GM18951 (cell line): Measurements from ENCODE around the gene STPG3.

Source experiments
- POLR2A ChIP-seq: IDR thresholded peaks from 4 replicates; pipeline ENCODE4 v1.6.1; 2011; ENCODE audit warnings: mild to moderate bottlenecking; ENCODE audit not compliant: insufficient read length, insufficient read depth; ENCODE audit errors: extremely low read depth
- in situ Hi-C: fragments of 300-500 bp; cut with MboI; formaldehyde crosslinking; loops from one replicate; pipeline ENCODE4 v1.12.0; 2022; ENCODE audit warnings: low sequenced_read_pairs, mixed read lengths, inconsistent platforms; ENCODE audit not compliant: unreplicated experiment

Gene STPG3

DNA sequence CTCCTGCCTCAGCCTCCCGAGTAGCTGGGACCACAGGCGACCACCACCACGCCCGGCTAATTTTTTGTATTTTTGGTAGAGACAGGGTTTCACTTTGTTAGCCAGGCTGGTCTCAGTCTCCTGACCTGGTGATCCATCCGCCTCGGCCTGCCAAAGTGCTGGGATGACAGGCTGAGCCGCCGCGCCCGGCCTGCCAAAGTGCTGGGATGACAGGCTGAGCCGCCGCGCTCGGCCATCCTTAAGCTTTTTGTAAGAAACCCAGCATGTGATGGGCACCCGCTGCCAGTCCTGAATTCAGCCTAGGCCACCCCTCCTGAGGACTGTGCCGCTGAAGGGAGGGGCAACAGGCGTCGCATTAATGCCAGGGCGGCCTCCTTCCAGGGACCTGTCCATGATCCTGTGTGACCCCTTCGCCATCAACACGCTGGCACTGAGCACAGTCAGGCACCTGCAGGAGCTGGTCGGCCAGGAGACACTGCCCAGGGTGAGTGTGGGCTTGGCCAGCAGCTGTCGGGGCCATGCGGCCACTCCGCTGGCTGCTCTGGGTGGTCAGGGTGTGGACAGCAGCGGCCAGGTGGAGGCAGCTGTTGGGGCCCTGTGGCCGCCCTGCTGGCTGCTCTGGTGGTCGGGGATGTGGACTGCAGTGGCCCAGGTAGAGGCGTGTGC is 14.5 kb downstream of the STPG3 start:
- in situ Hi-C loops = no loop called here
- no peak for TF ChIP-seq POLR2A

DNA sequence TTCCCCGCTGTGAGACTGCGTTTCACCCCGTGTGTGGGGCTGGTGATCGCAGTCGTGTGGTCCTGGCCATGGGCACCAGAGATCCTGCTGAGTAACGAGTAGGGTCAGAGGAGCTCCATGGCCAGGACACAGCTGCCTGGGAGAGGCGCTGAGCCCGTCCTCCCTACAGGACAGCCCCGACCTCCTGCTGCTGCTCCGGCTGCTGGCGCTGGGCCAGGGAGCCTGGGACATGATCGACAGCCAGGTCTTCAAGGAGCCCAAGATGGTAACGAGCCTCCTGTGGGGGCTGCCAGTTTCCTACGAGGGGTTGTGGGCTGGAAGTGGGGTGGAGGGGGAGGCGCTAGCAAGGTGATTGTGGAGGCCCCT is 15.1 kb downstream of the STPG3 start:
- no peak for TF ChIP-seq POLR2A
- in situ Hi-C loops = no loop called here

GRCh38 chr9:137266585-137267453 is 15.7 kb downstream of the STPG3 start:
- in situ Hi-C loops = no loop called here
- TF ChIP-seq POLR2A = no peak

- in situ Hi-C loops = no loop called here
- TF ChIP-seq POLR2A = no peak
Observed at GRCh38 chr9:137267933-137268355, 16.9 kb downstream of the STPG3 start.

- TF ChIP-seq POLR2A = no peak
- in situ Hi-C loops = no loop called here
Observed at GRCh38 chr9:137268538-137269201, 17.6 kb downstream of the STPG3 start.

DNA sequence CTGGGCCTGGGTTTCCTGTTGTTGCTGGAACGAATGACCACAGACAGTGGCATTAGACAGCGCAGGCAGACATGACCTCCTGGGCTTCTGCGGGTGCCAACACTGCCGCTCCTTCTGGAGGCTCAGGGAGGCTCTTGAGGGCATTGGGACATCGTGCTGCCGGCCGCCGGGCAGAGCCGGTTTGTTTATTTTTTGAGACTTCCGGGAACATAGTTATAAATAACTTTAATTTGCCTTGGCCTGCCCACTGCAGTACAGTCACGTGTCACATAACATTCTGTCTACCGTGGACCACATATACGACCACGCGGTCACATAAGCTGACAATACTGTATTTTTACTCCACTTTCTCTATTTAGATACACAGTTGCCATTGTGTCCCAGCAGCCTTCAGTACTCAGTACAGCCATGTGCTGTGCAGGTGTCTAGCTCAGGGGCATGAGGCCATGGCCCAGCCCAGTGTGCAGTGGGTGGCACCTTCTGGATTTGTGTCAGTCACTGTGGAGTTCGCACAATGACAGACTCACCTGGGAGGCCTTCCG is 18.2 kb downstream of the STPG3 start:
- in situ Hi-C loops = no loop called here
- no peak for TF ChIP-seq POLR2A

DNA sequence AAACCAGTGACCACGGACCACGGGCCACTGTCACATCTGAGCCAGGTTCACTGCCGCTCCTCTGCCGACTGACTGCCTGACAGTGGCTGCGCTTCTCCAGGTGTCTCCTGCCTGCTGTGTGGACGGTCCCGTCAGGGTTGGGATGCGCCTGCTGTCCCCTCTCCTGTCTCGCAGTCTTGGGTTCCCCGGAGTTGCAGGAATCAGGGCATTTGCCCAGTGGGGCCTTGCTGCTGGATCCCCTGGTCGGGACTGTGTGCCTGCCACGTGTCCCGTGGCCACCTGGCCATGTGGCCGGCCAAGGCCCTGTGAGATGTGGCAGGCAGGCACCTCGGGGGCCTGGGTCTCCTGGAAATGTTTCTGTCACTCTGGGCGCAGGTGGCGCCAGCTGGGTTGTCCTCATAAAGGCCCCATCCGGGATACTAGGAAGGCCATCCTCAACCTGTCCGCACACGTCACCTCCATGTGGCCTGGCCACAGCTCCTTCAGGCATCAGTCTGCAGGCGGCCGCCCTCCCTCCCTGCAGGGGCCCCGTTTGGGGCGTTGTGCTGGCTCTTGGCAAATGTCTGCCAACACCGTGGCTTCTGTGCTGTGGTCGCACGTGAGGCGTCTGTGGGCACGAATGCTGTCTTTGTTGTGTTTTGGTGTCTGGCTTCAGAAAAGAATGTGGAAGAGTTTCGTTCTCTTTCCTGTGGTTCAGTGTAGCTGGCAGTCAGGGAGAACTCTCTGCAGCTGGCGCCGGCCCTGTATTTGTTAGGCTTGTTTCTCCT is 20.0 kb downstream of the STPG3 start:
- in situ Hi-C loops = no loop called here
- TF ChIP-seq POLR2A = no peak

DNA sequence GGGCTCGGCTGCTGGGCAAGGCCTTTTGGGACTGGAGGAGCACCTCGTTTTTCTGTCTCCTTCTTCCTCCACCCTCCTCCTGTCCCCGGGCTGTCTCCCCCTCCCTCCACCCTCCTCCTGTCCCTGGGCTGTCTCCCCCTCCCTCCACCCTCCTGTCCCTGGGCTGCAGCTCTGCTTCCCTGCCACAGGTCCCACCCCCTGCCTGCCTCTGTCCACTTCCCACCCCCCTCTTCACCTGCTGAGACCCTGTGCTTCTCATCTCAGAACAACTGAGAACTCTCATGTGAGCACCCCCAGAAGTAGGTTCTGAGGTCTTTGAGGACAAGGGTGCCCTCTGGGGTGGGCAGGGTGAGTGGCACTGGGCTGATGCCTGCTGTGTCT is 20.6 kb downstream of the STPG3 start:
- in situ Hi-C loops = no loop called here
- no peak for TF ChIP-seq POLR2A

DNA sequence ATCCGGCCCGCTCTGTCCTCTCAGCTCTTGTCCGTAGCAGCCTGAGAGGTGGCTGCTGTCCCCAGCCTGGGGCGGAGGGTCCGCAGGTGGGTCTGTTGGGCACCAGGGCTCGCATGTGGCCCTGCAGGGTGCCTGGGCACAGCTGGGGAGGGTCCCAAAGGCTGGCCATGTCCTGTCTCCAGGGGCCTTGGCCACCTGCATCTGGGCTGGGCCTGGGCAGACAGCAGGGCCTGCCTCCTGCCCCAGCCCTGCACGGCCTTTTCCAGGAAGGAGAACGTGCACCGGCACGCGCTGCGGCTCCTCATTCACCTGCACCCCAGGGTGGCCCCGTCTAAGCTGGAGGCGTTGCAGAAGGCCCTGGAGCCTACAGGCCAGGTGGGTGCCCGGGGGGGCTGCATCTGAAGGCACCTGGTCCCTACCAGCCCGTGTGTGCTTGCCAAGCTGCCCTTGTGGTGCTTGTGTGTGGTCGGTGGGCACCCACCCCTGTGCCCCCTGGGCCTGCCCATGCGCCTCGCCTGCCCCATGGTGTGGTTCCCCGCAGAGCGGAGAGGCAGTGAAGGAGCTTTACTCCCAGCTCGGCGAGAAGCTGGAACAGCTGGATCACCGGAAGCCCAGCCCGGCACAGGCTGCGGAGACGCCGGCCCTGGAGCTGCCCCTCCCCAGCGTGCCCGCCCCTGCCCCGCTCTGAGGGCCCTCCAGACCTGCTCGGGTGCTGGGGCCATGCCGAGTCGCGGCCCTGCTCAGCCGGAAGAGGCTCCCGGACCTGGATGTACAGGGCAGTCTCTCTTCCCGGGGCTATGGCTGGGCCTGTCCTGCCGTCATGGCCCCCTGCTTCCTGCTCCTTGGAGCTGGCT is 21.4 kb downstream of the STPG3 start:
- in situ Hi-C loops = no loop called here
- no peak for TF ChIP-seq POLR2A

DNA sequence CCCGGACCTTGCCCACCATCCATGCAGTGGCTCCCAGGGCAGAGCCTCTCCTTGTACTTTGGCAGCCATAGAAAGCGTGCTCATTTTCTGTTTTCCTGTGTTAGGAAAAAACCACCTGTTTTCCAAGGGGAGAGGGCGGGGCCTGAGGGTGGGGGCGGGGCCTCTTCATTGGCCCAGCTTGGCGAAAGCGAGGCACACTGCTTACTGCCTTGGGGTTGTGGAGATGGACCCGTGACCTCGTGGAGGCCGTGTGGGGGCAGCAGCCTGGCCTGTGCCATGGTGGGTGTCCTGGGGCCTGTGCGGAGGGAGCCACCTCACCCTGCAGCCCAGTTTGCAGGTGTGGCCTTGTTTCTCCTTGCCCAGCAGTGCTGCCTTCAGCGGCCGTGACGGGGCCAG is 22.0 kb downstream of the STPG3 start:
- no peak for TF ChIP-seq POLR2A
- in situ Hi-C loops = no loop called here

DNA sequence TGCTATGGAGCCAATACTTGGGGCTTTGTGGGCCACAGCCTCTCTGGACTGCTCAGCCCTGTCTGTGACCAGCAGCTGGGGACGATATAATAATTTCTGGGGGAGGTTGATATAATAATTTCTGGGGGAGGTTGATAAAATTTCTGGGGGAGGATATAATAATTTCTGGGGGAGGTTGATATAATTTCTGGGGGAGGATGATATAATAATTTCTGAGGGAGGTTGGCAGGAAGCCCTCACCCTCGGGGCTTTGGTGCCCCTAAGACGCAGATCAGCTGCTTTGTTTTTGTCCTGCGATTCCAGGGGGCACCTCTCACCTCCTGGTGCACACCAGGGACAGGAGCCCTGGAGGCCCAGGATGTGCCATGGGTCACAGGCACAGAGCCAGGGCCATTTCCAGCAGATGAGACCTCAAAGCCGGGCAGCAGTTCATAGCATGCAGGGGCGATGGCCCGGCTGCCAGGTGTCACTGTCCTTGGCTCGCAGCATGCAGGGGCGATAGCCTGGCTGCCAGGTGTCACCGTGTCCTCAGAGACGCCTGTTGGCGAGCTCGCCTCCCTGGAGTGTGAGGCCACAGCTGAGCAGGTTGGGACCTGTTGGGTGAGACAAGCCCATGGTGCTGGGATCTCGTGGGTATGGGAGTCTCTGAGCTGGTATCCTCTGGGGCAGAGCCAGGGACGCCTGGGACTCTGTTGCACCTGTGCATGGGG is 22.7 kb downstream of the STPG3 start:
- in situ Hi-C loops = no loop called here
- TF ChIP-seq POLR2A = no peak
